ENCODE measurements around the gene FRMPD2. TPM values are rescaled to one million over a fixed set of nuclear protein-coding genes. Genes with fewer than 3 reads are reported as not detected.
A peak's percentile ranks its signal among the peaks of the same experiment; 100 is the strongest.

FRMPD2 gene
- total RNA-seq, 2 experiments from 2014 or later = not detected

GRCh38 chr10:48205918-48206317 is 68.6 kb downstream of the FRMPD2 start:
- H3K36me3 Mint-ChIP-seq (ENCODE audit: low read depth) = no peaks in the 10 kb centered on the region
- CTCF ChIA-PET = no interaction called here
- intact Hi-C loops (cut with DNase I, micrococcal nuclease) = no loop called here

GRCh38 chr10:48199580-48200377 is 74.7 kb downstream of the FRMPD2 start:
- Histone ChIP-seq H3K36me3 (ENCODE audit: insufficient read depth, low read length) (no peaks in the 10 kb centered on the region), H3K9me3 (ENCODE audit: control insufficient read depth in 1 of 2, insufficient read depth in 1 of 2, low read length in 2 of 2) (no peaks in the 10 kb centered on the region), H3K27me3 (ENCODE audit: control insufficient read depth in 1 of 2, insufficient read depth in 2 of 2, low read length in 2 of 2) (peaks cover 0 to 3% of the 10 kb centered on the region in 2 experiments), H3K4me1 (ENCODE audit: insufficient read depth, low read length) (no peaks in the 10 kb centered on the region), H3K27ac (ENCODE audit: low read depth in 1 of 2, low read length in 2 of 2) (no peak overlapping the region), H3K4me3 (ENCODE audit: low read length) (no peak overlapping the region)
- Mint-ChIP-seq H3K9me3 (no peaks in the 10 kb centered on the region), H3K36me3 (ENCODE audit: low read depth) (no peaks in the 10 kb centered on the region), H3K4me1 (ENCODE audit: low read depth) (no peaks in the 10 kb centered on the region), H3K4me3 (no peak overlapping the region), H3K27ac (no peak overlapping the region), H3K27me3 (no peaks in the 10 kb centered on the region)
- TF ChIP-seq CTCF (IDR thresholded peaks at IDR 0.05) = no peak
- ChIA-PET POLR2A (no interaction called here), CTCF (no interaction called here)
- intact Hi-C loops (cut with DNase I, micrococcal nuclease) = no loop called here
- no peak for ATAC-seq (ENCODE audit: poor library complexity)
- DNase-seq = peak in 2 of 14 experiments; percentile 8 to 22

More at GRCh38 chr10:48205918-48206317, 68.6 kb downstream of the FRMPD2 start:
- no peak for TF ChIP-seq CTCF (IDR thresholded peaks at IDR 0.05)
- H3K9me3 ChIP-seq (ENCODE audit: control insufficient read depth in 1 of 2, insufficient read depth in 1 of 2, low read length in 2 of 2) = no peaks in the 10 kb centered on the region
- H3K4me1 ChIP-seq (ENCODE audit: insufficient read depth, low read length) = no peaks in the 10 kb centered on the region
- peaks cover 0 to 3% of the 10 kb centered on the region in 2 experiments for H3K27me3 ChIP-seq (ENCODE audit: control insufficient read depth in 1 of 2, insufficient read depth in 2 of 2, low read length in 2 of 2)
- ATAC-seq (ENCODE audit: poor library complexity) (no peak), DNase-seq (no peak)
- Mint-ChIP-seq H3K27me3 (no peaks in the 10 kb centered on the region), H3K4me3 (no peak overlapping the region), H3K4me1 (ENCODE audit: low read depth) (no peaks in the 10 kb centered on the region), H3K9me3 (no peaks in the 10 kb centered on the region), H3K27ac (no peak overlapping the region)
- no peak overlapping the region for H3K4me3 ChIP-seq (ENCODE audit: low read length)
- H3K27ac ChIP-seq (ENCODE audit: low read depth in 1 of 2, low read length in 2 of 2) = no peak overlapping the region
- H3K36me3 ChIP-seq (ENCODE audit: insufficient read depth, low read length) = no peaks in the 10 kb centered on the region
- POLR2A ChIA-PET = no interaction called here

GRCh38 chr10:48197236-48197899 is 77.1 kb downstream of the FRMPD2 start:
- DNase-seq = no peak
- POLR2A ChIA-PET = no interaction called here
- no peak for ATAC-seq (ENCODE audit: poor library complexity)
- CTCF ChIA-PET = interaction anchor here (1.1 kb wide), 1 partner anchor 12 kb away, joined by 3 read pairs; no protein-coding TSS in a partner anchor
- Histone ChIP-seq H3K36me3 (ENCODE audit: insufficient read depth, low read length) (no peaks in the 10 kb centered on the region), H3K4me3 (ENCODE audit: low read length) (no peak overlapping the region), H3K4me1 (ENCODE audit: insufficient read depth, low read length) (no peaks in the 10 kb centered on the region), H3K27me3 (ENCODE audit: control insufficient read depth in 1 of 2, insufficient read depth in 2 of 2, low read length in 2 of 2) (peaks cover 0 to 3% of the 10 kb centered on the region in 2 experiments), H3K9me3 (ENCODE audit: control insufficient read depth in 1 of 2, insufficient read depth in 1 of 2, low read length in 2 of 2) (no peaks in the 10 kb centered on the region), H3K27ac (ENCODE audit: low read depth in 1 of 2, low read length in 2 of 2) (no peak overlapping the region)
- no peak overlapping the region for H3K4me3 Mint-ChIP-seq
- intact Hi-C loops (cut with DNase I, micrococcal nuclease) = no loop called here
- no peaks in the 10 kb centered on the region for H3K4me1 Mint-ChIP-seq (ENCODE audit: low read depth)
- no peak for TF ChIP-seq CTCF (IDR thresholded peaks at IDR 0.05)
- H3K27me3 Mint-ChIP-seq = no peaks in the 10 kb centered on the region
- H3K36me3 Mint-ChIP-seq (ENCODE audit: low read depth) = no peaks in the 10 kb centered on the region
- H3K9me3 Mint-ChIP-seq = no peaks in the 10 kb centered on the region
- H3K27ac Mint-ChIP-seq = no peak overlapping the region

Data from CD4-positive, alpha-beta T cell (primary cell).